Measurements from ENCODE around the gene NDUFV1. TPM values are rescaled to one million over a fixed set of nuclear protein-coding genes. Genes with fewer than 3 reads are reported as not detected.

The NDUFV1 gene
- total and polyA plus RNA-seq, 9 of the 15 experiments (the other 6 are each of a cell fraction or from before 2014, with no cell fraction given): 10.8 to 423 (median 209) TPM

- FAIRE-seq: no peak
- intact Hi-C loops (cut with micrococcal nuclease) (no loop called here), in situ Hi-C loops (cut with MboI) (no loop called here)
- Histone ChIP-seq H3K79me2 (ENCODE audit: control insufficient read depth, insufficient read depth, low read length) (peaks cover under 1% of the 10 kb centered on the region; the same call in 1 of the 3 replicates), H2AFZ (ENCODE audit: low read depth, low read length) (no peak overlapping the region), H4K20me1 (replicated peaks; ENCODE audit: control insufficient read depth, insufficient read depth, low read length) (no peaks in the 10 kb centered on the region), H3K27me3 (ENCODE audit: control insufficient read depth in 2 of 2, insufficient read depth in 2 of 2, low read length in 2 of 2) (no peaks in the 10 kb centered on the region), H3K4me3 (no peak overlapping the region), H3K9me3 (replicated peaks; ENCODE audit: control insufficient read depth, insufficient read depth, low read depth, low read length) (0 out of 2 replicates have a peak, but pooled peaks cover 2% of the 10 kb centered on the region), H3K9me1 (ENCODE audit: control insufficient read depth, insufficient read depth, low read length) (no peaks in the 10 kb centered on the region), H3K9ac (ENCODE audit: insufficient read depth in 1 of 2, low read depth in 2 of 2, low read length in 2 of 2) (peak overlapping the region; percentile 29 to 87; a peak in 3 of 4 replicates), H3K4me1 (replicated peaks in 1 of 2; ENCODE audit: control insufficient read depth in 2 of 2, insufficient read depth in 2 of 2, low read length in 2 of 2) (peaks cover 9 to 67% of the 10 kb centered on the region in 2 experiments; a peak in 4 of 5 replicates), H3K27ac (ENCODE audit: extremely low read depth, low read depth, low read length) (peak overlapping the region; percentile 2; the same call in 1 of the 3 replicates), H3K36me3 (ENCODE audit: control insufficient read depth, insufficient read depth, low read length) (peaks cover 37% of the 10 kb centered on the region; the same call in 2 of the 3 replicates), H3K4me2 (ENCODE audit: insufficient read depth, low read length) (no peak overlapping the region)
- peak; percentile 48 to 59 (median 54) for DNase-seq (ENCODE audit: extremely low read depth in 1 of 4, low spot score in 3 of 4)
- ATAC-seq: peak; percentile 73
- no TSS peak for BruUV-seq (replicated peaks)
- WGBS (ENCODE audit: insufficient coverage, low coverage, missing lambda C conversion rate): 87% methylated on average over 14 of the region's 18 CpGs
- ChIA-PET POLR2A (interaction anchor here (0.6 to 3.4 kb wide), 5 partner anchors 10 to 29 kb away, joined by 3 to 36 read pairs (median 4); partner anchors contain the start of gene NUDT8), CTCF (ENCODE audit: low intra/inter-chr PET ratio) (interaction anchor here (1.0 kb wide), 1 partner anchor 15 kb away, joined by 3 read pairs; the partner anchor contains the start of gene NUDT8)
- TF ChIP-seq ZKSCAN3 (CRISPR knock-in tag; IDR thresholded peaks at IDR 0.05): no peak
- TF ChIP-seq HCFC1 (IDR thresholded peaks at IDR 0.05; ENCODE audit: low read depth, low read length): no peak
- no peak for TF ChIP-seq ZNF253 (CRISPR knock-in tag; conservative IDR thresholded peaks at IDR 0.05)
- peak; percentile 63 for TF ChIP-seq POLR2G (IDR thresholded peaks at IDR 0.05; ENCODE audit: low read depth, low read length)
- TF ChIP-seq BHLHE40 (IDR thresholded peaks at IDR 0.05; ENCODE audit: low read length): no peak
- no peak for TF ChIP-seq EZH2 (IDR thresholded peaks at IDR 0.05; ENCODE audit: borderline replicate concordance, low read depth, low read length)
- TF ChIP-seq RBM34 (IDR thresholded peaks at IDR 0.05; ENCODE audit: borderline replicate concordance, insufficient read depth, low read length): no peak
- TF ChIP-seq ETV6 (IDR thresholded peaks at IDR 0.05; ENCODE audit: borderline replicate concordance in 1 of 2, low read depth in 2 of 2, low read length in 1 of 2): no peak
- no peak for TF ChIP-seq ETV6 (CRISPR knock-in tag; IDR thresholded peaks at IDR 0.05; ENCODE audit: borderline replicate concordance)
- TF ChIP-seq ZNF212 (CRISPR knock-in tag; IDR thresholded peaks at IDR 0.05): no peak
- no peak for TF ChIP-seq NEUROD1 (IDR thresholded peaks at IDR 0.05; ENCODE audit: borderline replicate concordance, low read depth, low read length, partially characterized antibody)
- TF ChIP-seq GTF2E2 (tag; IDR thresholded peaks at IDR 0.05): no peak
- TF ChIP-seq RBM39 (optimal IDR thresholded peaks at IDR 0.05; ENCODE audit: low read depth, low read length): no peak
- TF ChIP-seq GMEB1 (CRISPR knock-in tag; IDR thresholded peaks at IDR 0.05): no peak
- TF ChIP-seq RUNX1 (IDR thresholded peaks at IDR 0.05; ENCODE audit: low read depth): no peak
- no peak for TF ChIP-seq MTF1 (CRISPR knock-in tag; IDR thresholded peaks at IDR 0.05; ENCODE audit: borderline replicate concordance)
- TF ChIP-seq POLR3G (IDR thresholded peaks at IDR 0.05; ENCODE audit: extremely low read depth, insufficient read length, insufficient replicate concordance): no peak
- no peak for TF ChIP-seq ZBTB33 (CRISPR knock-in tag; IDR thresholded peaks at IDR 0.05)
These were observed 8.3 kb downstream of the NDUFV1 start for GRCh38 chr11:67614730-67615714.
